GM19467 (cell line): ENCODE data around the gene PLSCR5.

ENCODE experiments used
- ATAC-seq: cut with Tn5 transposase; IDR thresholded peaks from one replicate; pipeline ENCODE4 v1.9.1; 2021; ENCODE audit warnings: mild to moderate bottlenecking, moderate library complexity; ENCODE audit not compliant: unreplicated experiment

PLSCR5 gene

GRCh38 chr3:146589899-146590508 is 15.1 kb downstream of the PLSCR5 start:
- ATAC-seq = no peak

- no peak for ATAC-seq
Measured at GRCh38 chr3:146585156-146585555, 20.0 kb downstream of the PLSCR5 start.

- ATAC-seq = no peak
Measured at GRCh38 chr3:146581951-146582467, 23.1 kb downstream of the PLSCR5 start.

- no peak for ATAC-seq
Measured at GRCh38 chr3:146581080-146581601, 24.0 kb downstream of the PLSCR5 start.

GRCh38 chr3:146577662-146578061 is 27.5 kb downstream of the PLSCR5 start:
- ATAC-seq = no peak

GRCh38 chr3:146575636-146576035 is 29.5 kb downstream of the PLSCR5 start:
- ATAC-seq = no peak

GRCh38 chr3:146574173-146574572 is 31.0 kb downstream of the PLSCR5 start:
- no peak for ATAC-seq

GRCh38 chr3:146569314-146569713 is 35.8 kb downstream of the PLSCR5 start:
- no peak for ATAC-seq

- ATAC-seq = no peak
Measured at GRCh38 chr3:146566138-146566537, 39.0 kb downstream of the PLSCR5 start.

GRCh38 chr3:146561879-146562278 is 43.3 kb downstream of the PLSCR5 start:
- ATAC-seq = no peak

- ATAC-seq = no peak
Measured at GRCh38 chr3:146561463-146561862, 43.7 kb downstream of the PLSCR5 start.

- no peak for ATAC-seq
Measured at GRCh38 chr3:146560678-146561077, 44.5 kb downstream of the PLSCR5 start.

- no peak for ATAC-seq
Measured at GRCh38 chr3:146559388-146559787, 45.8 kb downstream of the PLSCR5 start.

- ATAC-seq = no peak
Measured at GRCh38 chr3:146558781-146559180, 46.4 kb downstream of the PLSCR5 start.

GRCh38 chr3:146557745-146558144 is 47.4 kb downstream of the PLSCR5 start:
- no peak for ATAC-seq

- ATAC-seq = no peak
Measured at GRCh38 chr3:146555311-146555710, 49.8 kb downstream of the PLSCR5 start.

- no peak for ATAC-seq
Measured at GRCh38 chr3:146554151-146554760, 50.9 kb downstream of the PLSCR5 start.

GRCh38 chr3:146550743-146551510 is 54.2 kb downstream of the PLSCR5 start:
- ATAC-seq = peak; percentile 84

- ATAC-seq = no peak
Measured at GRCh38 chr3:146550070-146550615, 55.0 kb downstream of the PLSCR5 start.

- no peak for ATAC-seq
Measured at GRCh38 chr3:146547235-146547835, 57.8 kb downstream of the PLSCR5 start.
